Mesenchymal stem cell (in vitro differentiated cells and primary cell): ENCODE results near the gene ZNF80. TPM values are rescaled to one million over a fixed set of nuclear protein-coding genes. Genes with fewer than 3 reads are reported as not detected.
"Not testable (repeated sequence)": the region's sequence is repeated elsewhere in the genome, so short reads cannot be mapped to it uniquely, and the experiment has no call there.

Source experiments
- DNase-seq: peaks from one replicate; pipeline ENCODE4 v3.0.0-alpha.2; 2013
- H2AFZ ChIP-seq: one replicate; pipeline ENCODE4 v1.6.1; 2013; ENCODE audit warnings: low read depth, mild to moderate bottlenecking, control low read depth, inconsistent platforms, low read length, moderate library complexity
- H2AK5ac ChIP-seq: 2 replicates; pipeline ENCODE4 v1.6.1; 2013; ENCODE audit warnings: low read length, moderate library complexity, mild to moderate bottlenecking, inconsistent platforms; ENCODE audit not compliant: severe bottlenecking
- H2BK120ac ChIP-seq: one replicate; pipeline ENCODE4 v1.6.1; 2013; ENCODE audit warnings: low read depth, mild to moderate bottlenecking, inconsistent platforms, low read length, moderate library complexity
- H2BK12ac ChIP-seq, 2 experiments: one replicate each; pipeline ENCODE4 v1.6.1; 2013; ENCODE audit warnings: inconsistent platforms in 2 of 2, low read length in 2 of 2, mild to moderate bottlenecking in 2 of 2, moderate library complexity in 2 of 2, control low read depth in 1 of 2
- H2BK15ac ChIP-seq: one replicate; pipeline ENCODE4 v1.6.1; 2013; ENCODE audit warnings: mild to moderate bottlenecking, low read depth, inconsistent platforms; ENCODE audit not compliant: poor library complexity, severe bottlenecking
- H2BK5ac ChIP-seq: 2 replicates; pipeline ENCODE4 v1.6.1; 2013; ENCODE audit warnings: low read depth, mild to moderate bottlenecking, low read length, control low read depth, inconsistent platforms; ENCODE audit not compliant: poor library complexity, severe bottlenecking
- H3K14ac ChIP-seq, 2 experiments: one replicate each; pipeline ENCODE4 v1.6.1; 2013; ENCODE audit warnings: inconsistent platforms in 2 of 2, low read length in 2 of 2, control low read depth in 1 of 2, mild to moderate bottlenecking in 1 of 2, moderate library complexity in 1 of 2
- H3K18ac ChIP-seq, 2 experiments: one replicate each; pipeline ENCODE4 v1.6.1; 2013; ENCODE audit warnings: inconsistent platforms in 2 of 2, low read length in 2 of 2, control low read depth in 1 of 2, low read depth in 1 of 2, mild to moderate bottlenecking in 1 of 2
- H3K23ac ChIP-seq, 2 experiments: one replicate each; pipeline ENCODE4 v1.6.1; 2013; ENCODE audit warnings: inconsistent platforms in 2 of 2, low read length in 2 of 2, mild to moderate bottlenecking in 2 of 2, moderate library complexity in 2 of 2, control low read depth in 1 of 2
- H3K27ac ChIP-seq: 2 replicates; pipeline ENCODE4 v1.5.1; 2013; ENCODE audit warnings: mild to moderate bottlenecking, moderate library complexity, low read length, control low read depth, inconsistent platforms; ENCODE audit not compliant: poor library complexity, severe bottlenecking
- H3K27me3 ChIP-seq, 2 experiments: 2 replicates each; pipeline versions ENCODE4 v1.6.1 to v1.7.0; 2013; ENCODE audit warnings: low read length in 2 of 2, mild to moderate bottlenecking in 2 of 2, moderate library complexity in 2 of 2, control low read depth in 1 of 2, inconsistent platforms in 1 of 2; ENCODE audit not compliant: control insufficient read depth in 1 of 2, insufficient read depth in 1 of 2
- H3K36me3 ChIP-seq, 2 experiments: 2 replicates each; pipeline versions ENCODE4 v1.6.1 to v1.7.0; 2013; ENCODE audit warnings: low read length in 2 of 2, control low read depth in 1 of 2, inconsistent platforms in 1 of 2, low read depth in 1 of 2, mild to moderate bottlenecking in 1 of 2; ENCODE audit not compliant: insufficient read depth in 2 of 2, control insufficient read depth in 1 of 2
- H3K4ac ChIP-seq, 2 experiments: one replicate each; pipeline ENCODE4 v1.6.1; 2013; ENCODE audit warnings: inconsistent platforms in 2 of 2, low read length in 2 of 2, mild to moderate bottlenecking in 2 of 2, moderate library complexity in 2 of 2, control low read depth in 1 of 2, low read depth in 1 of 2
- H3K4me1 ChIP-seq: 2 replicates; pipeline ENCODE4 v1.6.1; 2013; ENCODE audit warnings: low read depth, low read length, control low read depth; ENCODE audit not compliant: control insufficient read depth, insufficient read depth
- H3K4me2 ChIP-seq: 2 replicates; pipeline ENCODE4 v1.6.1; 2013; ENCODE audit warnings: low read length, mild to moderate bottlenecking, inconsistent platforms; ENCODE audit not compliant: poor library complexity, severe bottlenecking
- H3K4me3 ChIP-seq, 2 experiments: 2 replicates each; pipeline versions ENCODE4 v1.5.1 to v1.7.0; 2013; ENCODE audit warnings: low read length in 2 of 2, mild to moderate bottlenecking in 2 of 2, control low read depth in 1 of 2, low read depth in 1 of 2; ENCODE audit not compliant: insufficient read depth in 1 of 2
- H3K79me1 ChIP-seq: replicated peaks from 2 replicates; pipeline ENCODE4 v1.6.1; 2013; ENCODE audit warnings: mild to moderate bottlenecking, control low read depth, low read length, inconsistent platforms; ENCODE audit not compliant: poor library complexity, severe bottlenecking
- H3K9ac ChIP-seq: 2 replicates; pipeline ENCODE4 v1.7.0; 2013; ENCODE audit warnings: mild to moderate bottlenecking, low read length, moderate library complexity
- H3K9me3 ChIP-seq: 2 replicates; pipeline ENCODE4 v1.7.0; 2013; ENCODE audit warnings: mild to moderate bottlenecking, low read length; ENCODE audit not compliant: control insufficient read depth
- H4K8ac ChIP-seq: one replicate; pipeline ENCODE4 v1.6.1; 2013; ENCODE audit warnings: inconsistent platforms, mild to moderate bottlenecking, low read length, moderate library complexity
- H4K91ac ChIP-seq: one replicate; pipeline ENCODE4 v1.6.1; 2013; ENCODE audit warnings: mild to moderate bottlenecking, low read length, inconsistent platforms
- WGBS: methylation state at CpG from one replicate; pipeline ENCODE4 v1.1.7; 2013; ENCODE audit warnings: mixed read lengths; 5-methylcytosine and 5-hydroxymethylcytosine counted together
- polyA plus RNA-seq, 2 experiments: library from polyadenylated mRNA; stranded (reverse); fragments of 200-250 nt; gene quantifications; one replicate each; pipeline ENCODE4 v1.2.3, GENCODE V29; 2013

ZNF80 gene
- polyA plus RNA-seq (2013, experiment 1 of 2), result not detected
- not detected for polyA plus RNA-seq (2013, experiment 2 of 2)

DNA sequence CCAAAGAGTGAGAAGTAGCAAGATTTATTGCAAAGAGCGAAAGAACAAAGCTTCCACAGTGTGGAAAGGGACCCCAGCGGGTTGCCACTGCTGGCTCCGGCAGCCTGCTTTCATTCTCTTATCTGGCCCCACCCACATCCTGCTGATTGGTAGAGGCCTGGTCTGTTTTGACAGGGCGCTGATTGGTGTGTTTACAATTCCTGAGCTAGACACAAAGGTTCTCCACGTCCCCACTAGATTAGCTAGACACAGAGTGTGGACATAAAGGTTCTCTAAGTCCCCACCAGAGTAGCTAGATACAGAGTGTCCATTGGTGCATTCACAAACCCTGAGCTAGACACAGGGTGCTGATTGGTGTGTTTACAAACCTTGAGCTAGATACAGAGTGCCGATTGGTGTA, at the start of gene ZNF80:
Gene ZNF80 (minus strand): TSS at position 101 of the 400 bp plus-strand sequence. CDS start 504 bp downstream, outside the sequence.
- H2BK120ac ChIP-seq, H3K27ac ChIP-seq, H3K4ac ChIP-seq, H3K36me3 ChIP-seq, H3K9me3 ChIP-seq, H3K4me3 ChIP-seq, H3K4me2 ChIP-seq, H4K91ac ChIP-seq, H2AFZ ChIP-seq, H3K18ac ChIP-seq, H3K23ac ChIP-seq, H3K4me1 ChIP-seq, H2BK15ac ChIP-seq, H3K79me1 ChIP-seq, DNase-seq, H4K8ac ChIP-seq, H3K27me3 ChIP-seq, H3K9ac ChIP-seq, H2AK5ac ChIP-seq, H2BK5ac ChIP-seq, H3K14ac ChIP-seq, H2BK12ac ChIP-seq: not testable (repeated sequence)
- 63% methylated on average over 2 of the region's 6 CpGs for WGBS

- Histone ChIP-seq H2BK120ac (no peak overlapping the region), H2BK12ac (no peak overlapping the region), H3K27ac (no peak overlapping the region), H3K27me3 (no peaks in the 10 kb centered on the region), H3K4me3 (no peak overlapping the region), H3K36me3 (no peaks in the 10 kb centered on the region), H2BK5ac (peak overlapping the region; percentile 44), H3K4me2 (no peak overlapping the region), H3K9me3 (no peaks in the 10 kb centered on the region), H3K14ac (no peak overlapping the region), H3K23ac (no peak overlapping the region), H3K4me1 (peaks cover 7% of the 10 kb centered on the region), H3K18ac (no peak overlapping the region), H3K4ac (no peak overlapping the region), H2BK15ac (no peak overlapping the region), H4K91ac (no peak overlapping the region), H3K9ac (no peak overlapping the region), H3K79me1 (no peaks in the 10 kb centered on the region), H2AK5ac (no peak overlapping the region), H4K8ac (no peak overlapping the region), H2AFZ (no peak overlapping the region)
- WGBS, result 100% methylated on average over 1 of the region's 2 CpGs
- DNase-seq, result no peak
Measured at GRCh38 chr3:114286266-114286665, 48.9 kb upstream of the ZNF80 start.

DNA sequence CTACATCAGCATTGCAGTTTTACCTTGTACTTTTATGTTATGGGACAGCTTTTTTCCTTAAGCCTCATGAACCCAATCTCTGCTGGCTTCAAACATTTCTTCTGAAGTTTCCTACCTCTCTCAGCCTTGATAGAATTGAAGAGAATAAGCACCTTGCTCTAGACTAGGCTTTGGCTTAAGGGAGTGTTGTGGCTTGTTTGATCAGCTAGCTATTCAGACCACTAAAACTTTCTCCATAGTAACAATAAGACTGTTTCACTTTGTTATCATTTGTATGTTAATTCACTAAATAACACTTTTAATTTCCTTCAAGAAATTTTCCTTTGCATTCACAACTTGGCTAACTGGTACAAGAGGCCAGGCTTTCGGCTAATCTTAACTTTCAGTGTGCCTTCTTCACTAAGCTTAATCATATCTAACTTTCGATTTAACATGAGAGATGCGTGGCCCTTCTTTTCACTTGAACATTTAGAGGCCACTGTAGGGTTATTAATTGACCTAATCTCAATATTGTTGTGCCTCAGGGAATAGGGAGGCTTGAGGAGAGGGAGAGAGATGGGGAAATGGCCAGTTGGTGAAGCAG, 48.4 kb upstream of the ZNF80 start:
- H2BK15ac ChIP-seq, result no peak overlapping the region
- WGBS, result 92% methylated on average over 3 of the region's 3 CpGs
- H3K23ac ChIP-seq, result no peak overlapping the region
- H2BK12ac ChIP-seq, result no peak overlapping the region
- no peak overlapping the region for H4K91ac ChIP-seq
- H3K4me2 ChIP-seq, result no peak overlapping the region
- H3K79me1 ChIP-seq, result no peaks in the 10 kb centered on the region
- H2BK120ac ChIP-seq, result no peak overlapping the region
- no peak overlapping the region for H3K27ac ChIP-seq
- H3K4ac ChIP-seq, result no peak overlapping the region
- no peaks in the 10 kb centered on the region for H3K36me3 ChIP-seq
- peak overlapping the region; percentile 44 for H2BK5ac ChIP-seq
- H3K27me3 ChIP-seq, result no peaks in the 10 kb centered on the region
- no peaks in the 10 kb centered on the region for H3K9me3 ChIP-seq
- no peak overlapping the region for H4K8ac ChIP-seq
- no peak overlapping the region for H3K9ac ChIP-seq
- no peak overlapping the region for H2AFZ ChIP-seq
- DNase-seq, result no peak
- no peak overlapping the region for H3K14ac ChIP-seq
- no peak overlapping the region for H3K18ac ChIP-seq
- H3K4me1 ChIP-seq, result peaks cover 2% of the 10 kb centered on the region
- H3K4me3 ChIP-seq, result no peak overlapping the region
- no peak overlapping the region for H2AK5ac ChIP-seq

GRCh38 chr3:114284644-114285043, 47.3 kb upstream of the ZNF80 start:
- WGBS, result no CpG with 5 or more reads among the region's 1 CpG
- H2BK15ac ChIP-seq, result no peak overlapping the region
- H3K4me2 ChIP-seq, result no peak overlapping the region
- no peak overlapping the region for H2BK12ac ChIP-seq
- no peak overlapping the region for H2AFZ ChIP-seq
- H3K36me3 ChIP-seq, result no peaks in the 10 kb centered on the region
- H2AK5ac ChIP-seq, result no peak overlapping the region
- no peaks in the 10 kb centered on the region for H3K9me3 ChIP-seq
- H3K27ac ChIP-seq, result no peak overlapping the region
- H2BK5ac ChIP-seq, result no peak overlapping the region
- no peak for DNase-seq
- no peak overlapping the region for H3K4me3 ChIP-seq
- no peak overlapping the region for H4K8ac ChIP-seq
- H3K23ac ChIP-seq, result no peak overlapping the region
- no peak overlapping the region for H3K9ac ChIP-seq
- H3K4me1 ChIP-seq, result no peaks in the 10 kb centered on the region
- no peak overlapping the region for H3K14ac ChIP-seq
- H3K79me1 ChIP-seq, result no peaks in the 10 kb centered on the region
- no peak overlapping the region for H2BK120ac ChIP-seq
- H3K4ac ChIP-seq, result no peak overlapping the region
- H3K18ac ChIP-seq, result no peak overlapping the region
- no peaks in the 10 kb centered on the region for H3K27me3 ChIP-seq
- no peak overlapping the region for H4K91ac ChIP-seq
